HG02885 (cell line): ENCODE measurements around the gene TEX29.

Source experiments
- ATAC-seq: cut with Tn5 transposase; IDR thresholded peaks from one replicate; pipeline ENCODE4 v1.9.1; 2021; ENCODE audit warnings: mild to moderate bottlenecking; ENCODE audit not compliant: unreplicated experiment, poor library complexity

The TEX29 gene

GRCh38 chr13:111319521-111319920 is 921 bp upstream of the TEX29 start:
- ATAC-seq, result no peak

GRCh38 chr13:111322001-111322915 is 1.8 kb downstream of the TEX29 start:
- no peak for ATAC-seq

GRCh38 chr13:111322916-111323331 is 2.5 kb downstream of the TEX29 start:
- no peak for ATAC-seq

GRCh38 chr13:111323549-111323948 is 3.1 kb downstream of the TEX29 start:
- no peak for ATAC-seq

- no peak for ATAC-seq
Measured at GRCh38 chr13:111323950-111324651, 3.7 kb downstream of the TEX29 start.

GRCh38 chr13:111324736-111325135 is 4.3 kb downstream of the TEX29 start:
- no peak for ATAC-seq

- no peak for ATAC-seq
Measured at GRCh38 chr13:111325146-111325890, 4.9 kb downstream of the TEX29 start.

GRCh38 chr13:111325941-111326620 is 5.6 kb downstream of the TEX29 start:
- no peak for ATAC-seq

GRCh38 chr13:111326621-111326965 is 6.2 kb downstream of the TEX29 start:
- ATAC-seq, result no peak

GRCh38 chr13:111326981-111327642 is 6.7 kb downstream of the TEX29 start:
- ATAC-seq, result no peak

GRCh38 chr13:111327730-111328573 is 7.5 kb downstream of the TEX29 start:
- ATAC-seq, result no peak

GRCh38 chr13:111328574-111329410 is 8.3 kb downstream of the TEX29 start:
- no peak for ATAC-seq

- ATAC-seq, result no peak
Measured at GRCh38 chr13:111329641-111330040, 9.2 kb downstream of the TEX29 start.

GRCh38 chr13:111330066-111330610 is 9.7 kb downstream of the TEX29 start:
- no peak for ATAC-seq

GRCh38 chr13:111335298-111335697 is 14.9 kb downstream of the TEX29 start:
- ATAC-seq, result no peak

GRCh38 chr13:111336666-111337065 is 16.2 kb downstream of the TEX29 start:
- ATAC-seq, result no peak

- ATAC-seq, result no peak
Measured at GRCh38 chr13:111337206-111337605, 16.8 kb downstream of the TEX29 start.

GRCh38 chr13:111337741-111338140 is 17.3 kb downstream of the TEX29 start:
- no peak for ATAC-seq
